ENCODE results near the gene HOXD11.

HOXD11 gene

DNA sequence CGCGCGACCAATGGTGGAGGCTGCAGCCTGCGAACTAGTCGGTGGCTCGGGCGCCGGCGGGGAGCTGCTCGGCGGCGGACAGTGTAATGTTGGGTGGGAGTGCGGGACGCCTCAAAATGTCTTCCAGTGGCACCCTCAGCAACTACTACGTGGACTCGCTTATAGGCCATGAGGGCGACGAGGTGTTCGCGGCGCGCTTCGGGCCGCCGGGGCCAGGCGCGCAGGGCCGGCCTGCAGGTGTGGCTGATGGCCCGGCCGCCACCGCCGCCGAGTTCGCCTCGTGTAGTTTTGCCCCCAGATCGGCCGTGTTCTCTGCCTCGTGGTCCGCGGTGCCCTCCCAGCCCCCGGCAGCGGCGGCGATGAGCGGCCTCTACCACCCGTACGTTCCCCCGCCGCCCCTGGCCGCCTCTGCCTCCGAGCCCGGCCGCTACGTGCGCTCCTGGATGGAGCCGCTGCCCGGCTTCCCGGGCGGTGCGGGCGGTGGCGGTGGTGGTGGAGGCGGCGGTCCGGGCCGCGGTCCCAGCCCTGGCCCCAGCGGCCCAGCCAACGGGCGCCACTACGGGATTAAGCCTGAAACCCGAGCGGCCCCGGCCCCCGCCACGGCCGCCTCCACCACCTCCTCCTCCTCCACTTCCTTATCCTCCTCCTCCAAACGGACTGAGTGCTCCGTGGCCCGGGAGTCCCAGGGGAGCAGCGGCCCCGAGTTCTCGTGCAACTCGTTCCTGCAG, 15.8 kb downstream of the HOXD11 start, which contains the start of gene HOXD9:
TSS of gene HOXD9 (plus strand) at position 37 of the 728 bp plus-strand sequence. CDS start at position 87, 50 bp downstream.
- DNase-seq: no peak

DNA sequence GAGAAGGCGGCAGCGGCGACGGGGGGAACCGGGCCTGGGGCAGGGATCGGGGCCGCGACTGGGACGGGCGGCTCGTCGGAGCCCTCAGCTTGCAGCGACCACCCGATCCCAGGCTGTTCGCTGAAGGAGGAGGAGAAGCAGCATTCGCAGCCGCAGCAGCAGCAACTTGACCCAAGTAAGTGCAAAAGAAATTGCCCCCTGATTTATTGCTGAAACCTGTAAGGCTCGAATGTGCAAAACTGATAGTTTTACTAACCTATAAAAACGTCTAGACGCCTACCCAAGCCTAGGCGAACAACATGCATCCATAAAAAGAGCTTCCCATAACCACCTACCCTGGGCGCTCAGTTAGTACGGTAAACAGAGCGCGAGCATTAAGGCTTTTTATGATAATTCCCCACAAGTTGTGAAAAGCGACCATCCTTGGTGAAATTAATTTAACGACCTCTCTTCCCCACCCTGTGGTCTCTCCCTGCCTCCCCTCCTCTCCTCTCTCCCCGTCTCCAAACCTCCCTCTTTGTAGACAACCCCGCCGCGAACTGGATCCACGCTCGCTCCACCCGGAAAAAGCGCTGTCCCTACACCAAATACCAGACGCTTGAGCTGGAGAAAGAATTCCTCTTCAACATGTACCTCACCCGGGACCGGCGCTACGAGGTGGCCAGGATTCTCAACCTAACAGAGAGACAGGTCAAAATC, 16.5 kb downstream of the HOXD11 start:
- DNase-seq: no peak

DNA sequence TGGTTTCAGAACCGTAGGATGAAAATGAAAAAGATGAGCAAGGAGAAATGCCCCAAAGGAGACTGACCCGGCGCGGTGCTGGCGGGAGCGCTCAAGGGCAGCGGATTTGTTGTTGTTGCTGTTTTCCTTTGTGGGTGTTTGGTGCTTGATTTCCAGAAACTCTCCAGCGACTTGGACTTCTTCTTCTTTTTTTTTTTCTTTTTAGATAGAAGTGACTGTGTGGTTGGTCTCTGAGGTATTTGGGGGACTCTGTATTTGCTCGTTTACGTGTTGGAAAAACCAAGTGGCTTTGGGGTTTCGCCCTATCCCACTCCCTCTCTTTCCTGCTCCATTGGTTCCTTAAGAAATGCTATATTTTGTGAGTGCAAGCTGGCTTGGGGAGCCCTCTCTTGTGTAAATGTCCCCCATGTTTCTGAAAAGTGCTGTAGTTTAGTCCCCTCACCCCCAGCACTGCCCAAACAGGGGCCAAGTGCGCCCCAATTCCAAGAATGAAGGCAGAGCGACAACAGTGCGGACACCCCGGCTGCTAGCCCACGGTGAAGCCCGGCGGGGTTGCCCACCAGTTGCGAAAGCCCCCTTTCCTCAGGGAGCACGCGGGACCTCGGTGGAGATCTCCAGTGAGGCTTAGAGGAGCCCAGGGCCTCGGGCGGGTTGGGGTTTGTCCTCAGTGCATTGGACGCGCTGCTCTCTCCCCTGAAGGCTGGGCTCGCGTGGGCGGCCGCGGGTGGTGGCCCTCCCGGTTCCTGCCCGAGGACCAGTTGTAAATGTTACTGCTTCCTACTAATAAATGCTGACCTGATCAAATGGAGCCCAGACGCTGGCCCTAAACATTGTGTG, 17.2 kb downstream of the HOXD11 start:
- DNase-seq: no peak

DNA sequence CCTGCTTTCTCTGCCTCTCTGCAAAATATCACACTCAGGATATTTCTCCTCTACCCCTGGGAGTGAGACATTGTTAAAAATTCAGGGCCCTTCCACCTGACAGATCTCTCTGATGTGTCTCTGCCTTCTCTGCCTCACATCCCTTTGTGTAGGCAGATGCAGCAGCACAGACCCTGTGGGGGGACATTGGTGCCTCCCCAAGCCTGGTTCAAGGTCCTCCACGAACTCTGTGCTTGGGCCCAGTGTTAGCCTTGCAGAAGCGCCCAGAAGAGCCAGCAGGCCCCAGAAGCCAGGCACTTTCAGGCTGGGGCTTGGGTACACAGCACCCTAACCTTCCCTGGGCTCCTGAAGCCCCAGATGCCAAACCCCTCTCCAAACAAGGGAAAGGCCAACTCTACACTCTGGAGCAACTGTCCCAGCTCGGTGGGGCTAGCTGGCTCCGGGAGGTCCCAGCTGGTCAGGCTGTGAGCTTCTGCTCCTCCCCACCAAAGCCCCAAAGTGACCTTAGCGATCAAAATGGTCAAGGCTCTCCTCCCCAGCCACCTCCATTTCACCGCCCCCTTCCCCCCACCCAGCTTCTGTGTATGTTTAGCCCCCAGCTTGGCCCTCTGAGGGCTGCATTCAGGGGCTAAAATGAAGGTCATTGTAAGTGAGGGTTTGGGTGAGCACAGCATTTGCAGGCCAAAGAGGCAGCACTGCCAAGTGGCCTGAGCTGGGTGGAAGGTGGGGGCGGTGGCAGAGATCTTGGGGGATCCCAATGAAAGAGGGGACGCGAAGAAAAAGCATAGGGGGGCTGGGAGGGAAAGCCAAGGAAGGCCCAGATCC, 18.1 kb downstream of the HOXD11 start:
- no peak for DNase-seq

DNA sequence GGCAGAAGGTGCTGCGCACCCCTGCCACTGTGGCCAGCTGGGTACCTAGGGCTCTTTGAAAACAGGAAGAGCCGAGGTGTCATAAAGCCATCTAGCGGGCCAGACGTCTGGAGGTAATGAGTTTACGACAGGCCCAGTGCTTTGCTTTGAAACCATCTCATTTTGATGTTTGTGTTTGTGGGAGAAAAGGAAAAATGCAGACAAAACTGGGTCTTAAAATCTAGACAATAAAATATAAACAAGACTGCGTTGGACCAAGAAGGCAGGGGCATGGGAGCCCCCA, 18.6 kb downstream of the HOXD11 start:
- no peak for DNase-seq

DNA sequence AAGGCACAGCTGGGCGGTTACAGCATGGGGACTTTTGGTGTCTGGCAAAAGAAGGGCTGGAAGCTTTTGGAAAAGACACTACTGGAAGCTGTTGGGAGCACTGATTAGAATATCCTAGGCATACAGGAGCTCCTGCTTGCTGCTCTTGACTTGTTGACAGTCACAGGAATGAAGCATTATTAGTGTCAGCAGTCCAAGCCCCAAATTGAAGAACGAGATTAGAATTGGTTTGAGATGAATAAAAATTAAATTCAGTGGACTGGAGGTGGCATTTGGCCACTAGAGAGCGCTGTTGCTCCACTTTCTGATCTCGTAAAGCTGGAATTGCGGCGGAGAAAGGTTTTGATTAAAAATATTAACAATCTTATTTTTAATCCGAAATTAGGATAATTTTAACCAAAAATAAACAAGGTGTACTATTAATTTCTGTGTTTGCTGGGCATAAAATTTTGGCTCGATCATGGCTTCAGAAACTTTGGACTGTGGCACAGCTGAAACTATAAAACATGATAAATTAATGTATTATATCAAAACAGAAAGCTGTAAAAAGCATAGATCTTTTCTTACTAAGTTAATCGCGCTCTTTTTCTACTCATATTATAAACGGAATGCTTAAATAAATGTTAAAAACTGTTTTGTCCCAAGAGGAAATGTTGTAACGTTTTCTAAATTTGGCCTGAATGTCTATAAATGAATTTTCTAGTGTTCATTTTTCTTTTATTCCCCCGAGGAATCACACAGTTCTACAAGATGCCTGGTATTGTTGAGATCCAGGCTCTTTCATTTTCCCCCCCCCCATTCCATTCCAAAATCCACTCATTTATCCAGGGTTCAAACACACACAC, 20.1 kb downstream of the HOXD11 start:
- peak; percentile 61 for DNase-seq

DNA sequence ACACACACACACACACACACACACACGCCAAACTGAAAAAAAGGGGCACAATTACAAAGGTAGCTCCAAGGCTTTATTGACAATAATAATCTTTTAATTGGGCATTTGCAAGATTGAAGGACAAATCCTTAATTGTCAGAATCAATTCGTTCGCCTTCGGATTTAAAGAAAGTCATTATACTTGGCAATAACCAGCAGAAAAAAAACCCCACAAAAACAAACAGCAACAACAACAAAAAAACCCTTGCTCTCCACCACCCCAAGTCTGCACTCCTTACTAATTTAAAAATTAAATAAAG, 20.6 kb downstream of the HOXD11 start:
- no peak for DNase-seq

DNA sequence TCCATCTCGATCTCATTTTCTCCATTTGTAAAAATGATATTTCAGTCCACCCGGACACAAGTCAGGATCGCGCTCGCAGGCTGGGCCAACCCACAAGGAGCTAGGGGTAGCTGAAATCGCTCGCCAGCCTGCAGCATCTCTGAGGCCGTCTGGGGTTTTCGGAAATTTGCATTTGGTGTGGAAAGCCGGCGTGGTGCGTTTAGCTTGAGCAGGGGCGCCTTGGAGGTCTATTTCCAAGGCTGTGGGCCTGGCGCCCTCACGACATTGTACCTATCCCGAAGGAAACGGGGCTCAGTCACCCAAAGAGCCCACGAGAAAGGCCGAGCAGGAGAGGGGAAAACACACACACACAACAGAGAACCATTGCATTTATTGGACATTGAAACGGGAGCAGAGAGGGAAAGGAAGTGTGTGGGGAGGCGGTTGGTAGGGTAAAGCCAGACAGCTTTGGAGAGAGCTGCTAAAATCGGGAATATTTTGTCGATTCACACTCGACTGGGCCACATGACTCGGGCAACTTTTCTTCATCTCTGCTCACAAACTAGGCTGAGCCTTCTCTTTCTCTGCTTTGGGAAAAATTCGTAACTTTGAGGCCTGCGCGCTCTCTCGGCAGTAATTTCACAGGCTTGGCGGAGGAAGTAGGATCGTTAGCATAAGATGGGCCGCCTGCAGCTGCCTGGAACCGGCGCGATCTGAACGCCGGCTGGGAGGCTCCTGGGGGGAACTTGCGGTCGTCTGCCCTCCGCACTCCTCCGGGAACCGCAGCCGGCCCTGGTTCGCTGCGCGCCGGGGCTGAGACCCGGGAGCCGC, 21.3 kb downstream of the HOXD11 start:
- no peak for DNase-seq

DNA sequence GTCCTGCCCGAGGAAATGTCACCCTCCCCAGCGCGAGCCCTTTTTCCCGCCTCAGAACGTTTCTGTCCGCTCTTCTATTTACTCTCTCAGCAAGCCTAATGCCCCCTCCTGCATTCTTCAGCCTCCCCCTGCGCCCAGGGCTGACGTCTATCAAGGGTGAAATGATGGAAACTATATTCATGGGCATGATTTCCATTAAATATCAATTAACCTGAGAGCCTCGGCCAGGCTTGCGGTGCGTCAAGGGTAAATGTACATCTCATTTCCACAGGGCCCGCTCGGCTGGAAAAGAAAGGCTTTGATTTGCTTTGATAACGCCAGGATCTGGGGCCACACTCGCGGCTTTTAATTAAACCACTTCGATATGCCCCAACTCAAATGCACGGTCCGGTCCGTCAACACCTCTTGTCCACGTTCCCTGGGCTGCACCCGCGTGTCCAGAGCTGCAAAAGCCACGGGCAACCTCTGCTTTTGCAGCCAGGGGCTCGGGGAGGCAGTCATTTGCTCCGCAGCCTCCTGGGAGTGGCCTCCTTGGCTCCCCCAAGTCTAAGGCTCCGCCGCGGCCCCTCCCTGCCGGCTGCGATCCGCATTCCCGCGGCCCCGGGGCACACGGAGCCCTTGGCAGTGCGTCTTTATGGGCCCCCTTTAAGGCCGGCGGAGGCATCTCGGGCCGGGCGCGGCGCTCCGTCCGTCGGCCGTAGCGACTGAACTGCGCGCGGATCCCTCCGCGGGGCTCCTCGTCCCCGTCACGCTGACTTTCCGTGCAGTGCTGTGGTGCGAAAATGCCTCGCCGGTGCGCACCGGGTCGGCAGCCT, 22.1 kb downstream of the HOXD11 start, which contains the start of gene HOXD8:
TSS of gene HOXD8 (plus strand) at position 724 of the 815 bp plus-strand sequence. CDS start 662 bp downstream, outside the sequence.
- no peak for DNase-seq

DNA sequence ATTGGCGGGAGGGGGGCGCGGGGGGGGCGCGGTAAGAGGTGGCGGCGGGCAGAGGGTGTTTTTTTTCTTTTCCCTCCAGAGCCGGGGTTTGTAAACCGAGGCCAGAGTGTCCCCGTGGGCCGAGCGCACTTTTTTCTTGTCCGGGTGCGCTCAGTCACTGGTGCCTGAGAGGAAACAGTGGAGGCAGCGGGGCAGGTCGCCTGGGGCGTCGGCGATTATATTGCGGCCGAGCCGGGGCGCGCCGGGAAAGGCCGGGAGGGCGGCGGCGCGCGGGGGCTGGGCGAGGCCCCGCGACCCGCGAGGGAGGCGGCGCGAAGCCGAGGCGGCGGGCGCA, 22.7 kb downstream of the HOXD11 start:
- DNase-seq: no peak

DNA sequence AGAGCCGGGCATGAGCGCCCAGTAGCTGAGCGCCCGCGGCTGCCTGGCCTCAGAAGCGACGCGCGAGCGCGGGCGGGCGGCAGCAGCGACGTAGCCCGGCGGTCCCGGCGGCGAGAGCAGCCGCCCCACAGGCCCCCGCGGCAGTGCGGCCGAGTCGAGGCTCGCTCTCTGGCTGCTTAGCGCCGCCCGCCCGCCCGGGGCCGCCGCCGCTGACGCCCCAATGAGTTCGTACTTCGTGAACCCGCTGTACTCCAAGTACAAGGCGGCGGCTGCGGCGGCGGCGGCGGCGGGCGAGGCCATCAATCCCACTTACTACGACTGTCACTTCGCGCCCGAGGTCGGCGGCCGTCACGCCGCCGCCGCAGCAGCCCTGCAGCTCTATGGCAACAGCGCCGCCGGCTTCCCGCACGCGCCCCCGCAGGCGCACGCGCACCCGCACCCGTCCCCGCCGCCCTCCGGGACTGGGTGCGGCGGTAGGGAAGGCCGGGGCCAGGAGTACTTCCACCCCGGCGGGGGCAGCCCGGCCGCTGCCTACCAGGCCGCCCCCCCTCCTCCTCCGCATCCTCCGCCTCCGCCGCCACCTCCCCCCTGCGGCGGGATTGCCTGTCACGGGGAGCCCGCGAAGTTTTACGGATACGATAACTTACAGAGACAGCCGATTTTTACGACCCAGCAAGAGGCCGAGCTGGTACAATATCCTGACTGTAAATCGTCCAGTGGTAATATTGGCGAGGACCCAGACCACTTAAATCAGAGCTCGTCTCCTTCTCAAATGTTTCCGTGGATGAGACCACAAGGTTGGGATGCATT, 23.3 kb downstream of the HOXD11 start:
- DNase-seq: no peak

DNA sequence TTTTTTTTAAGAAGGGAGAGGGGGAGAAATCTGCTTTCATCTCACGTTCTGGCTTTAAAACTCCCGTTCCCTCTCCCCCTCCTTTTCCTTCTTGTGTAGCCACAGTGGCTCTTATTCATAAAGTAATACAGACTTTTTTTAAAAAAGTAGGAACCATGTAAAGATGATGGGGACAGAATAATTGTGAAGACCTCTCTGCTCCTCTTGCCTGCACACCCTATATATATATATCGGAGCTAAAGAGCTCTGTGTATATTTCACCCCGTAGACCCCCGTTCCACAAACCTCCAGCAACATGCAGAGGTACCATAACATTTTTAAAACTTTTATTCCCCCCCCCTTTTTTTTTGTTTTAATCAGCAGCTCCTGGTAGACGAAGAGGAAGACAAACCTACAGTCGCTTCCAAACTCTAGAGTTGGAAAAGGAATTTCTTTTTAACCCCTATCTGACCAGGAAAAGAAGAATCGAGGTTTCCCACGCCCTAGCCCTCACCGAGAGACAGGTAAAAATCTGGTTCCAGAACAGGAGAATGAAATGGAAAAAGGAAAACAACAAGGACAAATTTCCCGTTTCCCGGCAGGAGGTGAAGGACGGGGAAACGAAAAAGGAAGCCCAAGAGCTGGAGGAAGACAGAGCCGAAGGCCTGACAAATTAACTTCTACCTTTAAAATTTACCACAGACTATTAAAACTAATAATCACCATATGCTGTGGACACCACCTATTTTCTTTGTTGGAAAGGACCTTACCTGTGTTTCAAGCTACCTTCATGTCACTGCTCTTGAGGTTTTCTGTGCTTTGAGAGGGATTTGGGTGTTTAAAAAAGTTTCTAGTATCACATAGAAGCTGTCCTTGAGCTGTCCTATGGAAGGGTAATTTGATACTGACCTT, 24.1 kb downstream of the HOXD11 start:
- DNase-seq: no peak

DNA sequence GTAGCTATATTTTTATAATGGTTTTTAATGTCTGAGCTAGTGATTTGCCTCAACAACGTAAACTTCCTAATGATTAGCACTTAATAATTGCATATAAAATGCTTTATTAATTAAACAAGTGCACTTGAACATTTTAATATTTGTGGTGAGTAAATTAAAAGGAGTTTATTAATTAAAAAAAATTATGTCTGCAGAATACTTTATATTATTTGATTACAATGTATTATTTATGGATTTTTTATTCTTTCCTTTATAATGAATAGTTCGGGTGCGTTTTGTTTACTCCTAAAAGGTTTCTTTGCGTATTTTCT, 24.7 kb downstream of the HOXD11 start:
- no peak for DNase-seq

DNA sequence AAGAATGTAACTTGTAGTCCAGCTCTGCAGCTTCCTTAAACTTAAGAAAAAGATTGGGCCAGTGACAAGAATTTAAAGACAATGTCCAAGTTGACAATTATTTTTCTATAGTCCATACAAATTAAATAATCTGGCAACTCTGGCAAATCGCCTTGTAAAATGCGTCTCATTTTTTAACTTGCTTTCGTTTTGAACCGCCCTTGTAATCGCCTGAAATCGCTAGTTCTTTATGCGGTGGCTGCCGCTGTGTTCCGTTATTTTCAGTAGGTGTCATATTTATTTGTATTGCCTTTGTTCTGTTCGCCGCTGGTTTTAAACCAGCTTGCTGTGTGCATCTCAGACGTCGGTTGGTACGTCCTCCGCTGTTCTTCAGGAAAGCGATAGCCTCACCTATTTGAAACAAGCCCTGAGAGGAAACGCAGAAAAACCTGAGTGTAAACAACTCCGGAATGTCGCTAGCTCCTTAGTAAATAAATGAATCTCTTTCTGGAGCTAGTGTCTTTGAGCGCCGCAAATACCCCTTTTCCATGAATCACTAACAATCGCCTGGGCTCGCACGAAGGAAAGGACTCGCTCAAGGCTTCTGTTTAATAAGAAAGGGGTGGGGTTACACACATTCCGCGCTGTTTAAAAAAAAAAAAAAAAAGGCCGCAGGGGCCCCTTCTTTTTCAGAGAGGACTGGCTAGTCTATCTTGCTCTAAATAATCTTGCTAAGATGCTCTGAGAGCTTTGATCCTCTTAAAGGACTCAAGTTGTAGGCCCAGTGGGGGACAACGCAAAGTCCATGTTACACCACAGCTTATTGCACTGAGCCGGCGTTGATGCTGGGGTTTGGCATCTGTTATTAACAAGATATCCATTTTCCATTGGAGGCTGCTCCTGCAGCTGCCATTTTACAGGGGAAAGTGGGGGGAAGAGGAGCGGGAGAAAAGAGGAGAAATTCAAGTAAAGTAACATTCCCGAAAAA, 25.4 kb downstream of the HOXD11 start:
- DNase-seq: peak; percentile 29

DNA sequence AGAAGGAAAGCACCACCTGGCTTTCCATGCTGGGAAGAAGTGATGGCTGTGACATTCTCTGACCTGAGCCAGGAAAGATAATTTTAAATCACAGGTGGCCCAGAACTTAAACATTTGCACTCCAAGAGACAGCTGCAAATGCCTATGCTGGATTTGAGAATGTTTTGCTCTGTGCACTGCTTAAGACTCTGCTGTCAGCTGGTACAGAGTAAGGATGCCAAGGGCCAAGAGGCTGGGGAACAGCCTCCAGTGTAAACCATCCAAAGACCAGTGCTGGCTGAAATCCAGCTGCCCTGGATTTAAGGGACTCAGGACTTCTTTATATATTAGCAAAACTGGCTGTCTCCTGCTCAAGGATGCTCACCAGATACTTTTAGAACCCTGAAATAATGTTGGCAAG, 26.3 kb downstream of the HOXD11 start:
- no peak for DNase-seq

DNA sequence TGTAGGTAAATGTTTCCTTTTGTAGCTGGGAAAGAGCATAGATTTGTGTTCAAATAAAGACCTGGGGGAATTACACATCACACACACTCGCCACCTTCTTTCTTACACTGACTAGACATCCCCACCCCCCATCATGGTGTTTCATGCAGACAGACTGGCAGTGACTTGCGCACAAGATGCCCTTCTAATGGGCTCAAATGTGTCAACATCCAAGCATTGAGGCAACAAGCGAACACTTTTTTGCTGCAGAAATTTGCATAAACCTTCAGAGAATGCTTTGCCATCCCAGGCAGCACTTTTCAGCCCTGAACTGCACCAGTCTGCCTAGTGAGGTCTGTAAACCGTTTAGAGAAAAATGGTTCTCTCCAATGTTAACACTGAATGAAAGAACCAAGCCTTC, 27.0 kb downstream of the HOXD11 start:
- no peak for DNase-seq

DNA sequence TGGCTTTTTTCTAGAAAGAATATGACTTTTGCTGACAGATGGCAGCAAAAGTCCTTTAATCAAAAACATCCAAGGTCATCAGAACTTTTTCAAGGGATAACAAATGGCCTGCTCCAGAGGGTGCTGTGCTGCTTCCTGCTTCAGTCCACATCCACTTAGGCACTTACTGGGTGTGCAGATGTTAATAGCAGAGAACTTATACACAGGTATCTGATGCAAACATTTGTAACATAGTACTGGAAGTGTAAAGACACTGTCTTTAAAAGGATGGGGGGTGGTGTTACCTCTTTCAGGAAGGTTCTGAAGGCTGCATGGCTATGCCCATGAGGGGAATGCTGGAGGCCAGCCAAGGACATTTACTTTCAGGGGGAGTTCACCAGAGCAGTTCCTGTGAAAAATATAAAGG, 28.0 kb downstream of the HOXD11 start:
- no peak for DNase-seq
